Activated CD8-positive, alpha-beta memory T cell treated with anti-CD3 and anti-CD28 coated beads, Interleukin-2, amount 50 U/mL, for 1 hour (primary cell): ENCODE data around the gene SOBP.

Experiments used
- DNase-seq: peaks from one replicate; pipeline ENCODE4 v3.0.0-alpha.2; 2020; ENCODE audit errors: extremely low read depth

The SOBP gene

DNA sequence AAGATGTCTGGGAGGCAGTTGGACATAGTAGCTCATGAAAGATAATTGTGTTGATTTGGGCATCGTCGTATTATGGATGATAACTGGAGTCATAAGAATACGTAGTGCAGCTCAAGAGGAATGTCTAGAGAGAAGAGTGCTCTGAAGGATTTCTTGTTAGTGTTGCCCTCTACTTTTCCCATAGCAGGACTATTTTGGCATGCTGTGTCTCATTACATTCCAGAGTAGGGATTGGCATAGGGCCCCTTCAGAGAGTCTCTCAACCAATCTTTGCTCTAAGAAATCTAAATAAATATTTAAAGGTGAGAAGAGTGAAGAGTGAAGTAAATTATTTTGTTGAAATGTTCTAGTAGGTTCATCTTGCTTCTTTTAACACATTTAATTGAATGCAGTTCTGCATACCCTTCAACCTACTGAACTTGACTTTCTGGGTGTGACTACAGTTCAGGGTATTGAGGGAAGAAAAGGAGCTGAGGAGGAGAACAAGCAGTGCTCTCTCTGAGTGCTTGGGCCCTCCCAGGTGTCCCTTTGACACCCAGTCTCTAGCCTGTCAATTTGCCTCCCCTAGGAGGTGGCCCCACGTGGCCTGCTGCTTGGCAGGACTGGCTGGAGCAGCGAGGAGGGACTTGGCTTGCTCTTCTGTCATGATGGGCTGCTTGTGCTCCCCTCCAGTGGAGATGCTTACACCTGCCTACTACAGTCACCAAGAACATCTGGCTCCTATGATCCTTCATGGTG is 33.3 kb downstream of the SOBP start:
- DNase-seq, result no peak

DNA sequence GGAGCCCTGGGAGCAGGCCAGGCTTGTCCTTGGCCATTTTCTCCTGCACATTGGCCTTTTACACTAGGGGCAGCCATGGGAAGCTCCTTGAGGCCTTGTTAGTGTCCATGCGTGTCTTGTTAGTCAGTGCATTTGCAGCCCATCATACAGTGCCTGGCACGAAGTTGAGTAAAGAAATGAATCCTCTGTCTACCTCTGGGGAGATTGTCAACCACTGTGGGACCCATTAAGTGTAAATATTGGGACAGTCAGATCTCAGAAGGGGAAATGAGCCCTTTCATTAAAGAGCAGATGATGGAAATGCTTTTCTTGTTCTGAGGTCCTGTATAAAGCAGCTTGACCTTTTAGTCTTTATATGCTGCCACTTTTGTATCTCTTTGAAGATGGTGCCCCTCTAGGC is 33.9 kb downstream of the SOBP start:
- no peak for DNase-seq

DNA sequence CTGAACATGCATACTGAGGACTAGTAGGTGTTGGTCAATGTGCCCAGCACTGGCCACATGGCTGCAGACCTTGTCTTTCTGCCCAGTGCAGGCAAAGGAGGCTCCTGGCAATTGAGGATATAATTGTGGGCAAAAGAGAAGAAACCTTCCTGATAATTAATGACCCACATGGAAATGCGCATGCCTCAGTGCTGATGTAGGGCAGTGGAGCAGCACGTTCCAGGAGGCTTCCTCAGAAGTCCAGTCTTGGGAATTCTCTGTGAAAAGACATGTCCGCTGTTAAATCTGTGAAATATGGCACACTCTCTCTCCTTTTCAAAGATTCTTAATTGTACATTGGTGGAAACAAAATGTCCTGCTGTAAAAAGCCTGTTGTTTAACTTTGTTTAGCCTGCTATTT is 34.7 kb downstream of the SOBP start:
- no peak for DNase-seq

DNA sequence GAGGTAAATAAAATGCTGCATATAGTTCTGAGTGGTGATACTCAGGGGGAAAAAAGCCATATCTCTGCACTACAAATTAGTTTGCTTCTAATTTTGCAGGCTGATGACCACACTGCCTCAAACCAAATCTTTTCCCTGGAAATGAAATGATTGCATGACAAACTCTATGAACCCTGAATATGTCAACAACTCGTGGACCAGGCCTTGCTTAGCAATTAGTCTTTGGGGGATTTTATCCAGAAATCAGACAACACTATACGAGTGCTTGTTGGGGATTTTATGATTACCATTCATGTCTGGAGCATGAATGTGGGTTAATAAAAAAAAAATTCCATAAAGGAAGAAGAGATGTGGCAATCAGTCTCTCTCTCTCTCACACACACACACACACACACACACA is 42.0 kb downstream of the SOBP start:
- no peak for DNase-seq

DNA sequence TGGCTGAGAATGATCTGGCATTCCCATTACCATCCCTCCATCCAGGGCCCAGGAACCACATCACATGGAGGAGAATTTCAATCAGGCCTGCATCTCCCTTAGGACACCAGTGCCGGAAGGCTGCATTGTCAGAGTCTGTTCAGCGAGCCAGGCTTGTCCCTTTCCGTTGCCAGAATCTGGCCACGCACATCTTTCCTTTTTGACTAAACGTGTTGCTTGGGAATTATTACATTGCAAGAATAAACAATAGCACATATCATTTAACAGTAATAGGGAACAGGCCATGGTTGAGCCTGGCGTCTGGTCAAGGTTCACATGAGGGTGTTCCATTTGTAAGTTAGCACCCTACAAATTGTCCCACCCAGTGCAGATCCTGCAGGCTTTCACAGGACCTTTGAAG is 42.8 kb downstream of the SOBP start:
- DNase-seq, result no peak

DNA sequence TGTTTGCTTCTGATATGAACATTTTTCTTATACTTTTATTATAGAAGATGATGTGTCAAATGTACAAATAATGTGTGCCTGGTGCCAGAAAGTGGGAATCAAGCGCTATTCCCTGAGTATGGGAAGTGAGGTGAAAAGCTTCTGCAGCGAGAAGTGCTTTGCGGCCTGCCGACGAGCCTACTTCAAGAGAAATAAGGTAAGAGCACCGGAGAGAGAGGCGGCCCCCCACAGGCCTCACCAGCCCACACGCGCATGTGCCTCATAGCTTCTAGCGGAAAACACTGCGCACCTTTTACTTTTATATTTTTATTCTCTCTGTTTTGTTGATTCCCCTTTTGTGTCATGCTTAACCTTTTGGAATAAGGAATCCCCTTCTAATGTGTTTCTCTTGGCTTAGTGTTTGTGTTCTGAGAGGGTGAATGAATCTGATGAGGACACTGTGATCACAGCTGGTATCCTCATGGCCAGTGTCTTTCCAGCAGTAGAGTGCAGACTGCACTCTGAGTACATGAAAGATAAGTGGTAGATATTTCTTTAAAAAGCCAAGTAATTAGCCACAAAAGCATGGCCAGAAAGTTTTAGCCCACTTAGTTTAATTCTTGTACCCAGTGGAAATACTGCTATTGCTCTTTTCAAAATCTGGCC is 43.6 kb downstream of the SOBP start:
- no peak for DNase-seq

DNA sequence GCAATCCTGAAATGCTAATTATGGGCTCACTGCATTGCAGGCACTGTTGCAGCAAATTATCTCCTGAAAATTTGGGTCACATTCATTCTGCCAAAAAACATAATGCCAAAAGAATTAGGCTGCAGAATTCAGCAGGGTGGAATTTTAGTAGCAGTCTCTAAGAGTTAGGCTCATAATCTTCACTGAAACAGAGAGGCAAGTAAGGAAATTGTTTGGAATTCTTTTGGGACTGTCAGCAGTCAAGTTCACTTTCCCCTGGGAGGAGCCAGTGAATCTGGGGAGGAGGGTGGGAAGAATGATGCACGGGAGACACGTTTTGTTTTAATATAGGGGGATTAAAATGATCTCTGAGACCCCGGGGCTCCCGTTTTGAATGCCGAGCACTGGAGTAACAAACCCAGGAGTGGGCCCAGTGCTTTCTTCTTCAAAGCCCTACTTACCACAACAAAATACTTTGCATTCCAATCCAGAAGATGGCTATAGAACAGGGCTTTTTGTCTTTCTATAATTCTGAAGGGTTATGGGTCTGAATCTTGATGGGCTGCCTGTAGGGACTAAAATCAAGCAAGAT is 44.7 kb downstream of the SOBP start:
- DNase-seq, result no peak

DNA sequence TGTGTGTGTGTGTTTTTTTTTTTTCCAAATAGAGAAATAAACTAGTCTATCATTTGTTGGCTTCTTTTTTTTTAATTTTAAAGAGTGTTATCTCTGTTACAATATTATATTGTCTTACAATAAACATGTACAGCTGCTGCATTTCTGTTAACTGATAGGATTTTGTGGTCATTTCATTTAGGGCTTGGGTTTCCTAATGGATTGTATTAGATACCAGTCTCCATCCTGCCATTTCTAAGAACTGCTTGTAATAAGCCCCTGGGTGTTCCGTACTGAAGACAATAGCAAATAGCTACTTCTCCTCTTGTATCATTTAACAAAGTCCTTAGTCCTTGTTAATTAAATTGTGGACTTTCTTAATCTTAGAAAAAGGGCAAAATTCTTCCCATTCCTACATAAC is 45.7 kb downstream of the SOBP start:
- no peak for DNase-seq

DNA sequence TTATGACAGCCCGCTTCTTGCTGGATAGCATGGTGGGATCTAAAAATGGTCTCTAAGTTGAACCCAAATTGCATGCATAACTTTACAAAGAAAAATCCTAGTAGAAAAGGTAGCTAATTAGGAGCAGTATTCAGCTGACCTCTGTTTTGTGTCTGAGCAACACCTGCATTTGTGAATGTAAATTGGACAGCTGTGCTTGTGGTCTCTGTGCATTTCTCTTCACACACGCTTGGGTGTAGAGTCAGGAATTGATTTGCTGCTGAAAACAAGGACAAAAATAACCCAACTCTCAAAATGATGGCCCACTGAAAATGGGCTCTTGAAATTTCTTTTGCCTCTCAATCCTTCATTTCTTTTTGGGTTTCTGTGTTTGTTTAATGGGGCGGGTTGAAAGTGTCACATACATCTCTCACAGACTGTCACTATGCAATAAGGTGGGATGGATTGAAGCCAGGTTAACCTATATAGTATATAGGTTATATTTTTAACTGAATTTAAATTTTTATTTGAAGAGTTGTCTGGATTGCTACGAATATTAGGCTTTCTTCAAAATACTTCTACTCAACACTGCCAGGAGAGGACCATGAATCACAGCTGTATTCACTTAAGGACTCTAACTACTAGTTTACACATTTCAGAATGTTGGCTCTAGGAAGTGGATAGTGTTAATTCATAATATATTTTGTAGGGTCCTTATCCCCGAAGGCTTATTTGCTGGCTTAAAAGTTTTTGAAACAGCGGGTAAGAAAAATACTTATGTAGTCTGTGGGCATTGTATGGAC is 46.5 kb downstream of the SOBP start:
- DNase-seq, result no peak

DNA sequence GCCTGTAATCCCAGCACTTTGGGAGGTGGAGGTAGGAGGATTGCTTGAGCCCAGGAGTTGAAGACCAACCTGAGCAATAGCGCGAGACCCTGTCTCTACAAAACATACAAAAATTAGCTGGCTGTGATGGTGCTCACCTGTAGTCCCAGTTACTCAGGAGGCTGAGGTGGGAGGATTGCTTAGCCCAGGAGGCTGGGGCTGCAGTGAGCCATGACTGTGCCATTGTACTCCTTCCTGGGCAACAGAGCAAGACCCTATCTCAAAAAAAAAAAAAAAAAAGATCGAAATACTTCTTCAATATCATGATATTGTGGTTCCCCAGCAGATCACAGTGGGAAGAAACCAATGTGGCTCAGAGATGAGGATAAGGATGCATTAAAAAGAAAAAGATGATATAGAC is 47.6 kb downstream of the SOBP start:
- DNase-seq, result no peak

DNA sequence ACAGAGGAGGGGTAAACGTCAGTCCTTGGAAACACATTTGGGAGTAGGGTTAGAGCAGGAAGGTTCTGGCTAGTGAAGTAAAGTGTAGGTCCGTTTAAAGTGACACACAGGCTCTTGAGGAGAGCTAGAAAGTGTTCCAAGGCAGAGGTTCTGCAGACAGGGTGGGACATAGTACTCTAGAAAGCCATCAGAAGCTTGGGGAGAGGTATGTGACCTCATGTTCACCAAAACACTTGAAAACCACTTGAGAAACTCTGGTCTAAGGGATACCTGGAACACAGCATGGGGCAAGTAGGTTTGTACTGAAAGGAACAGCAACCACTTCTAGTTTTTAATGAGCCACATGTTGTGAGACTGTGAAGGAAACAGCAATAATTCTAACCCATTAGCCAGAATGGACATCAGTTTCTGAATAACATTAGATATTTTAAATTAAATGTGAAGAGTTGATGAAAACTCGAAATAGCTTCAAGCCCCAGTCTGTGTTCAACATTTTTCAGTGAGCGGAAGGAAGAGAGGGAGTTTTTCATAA is 49.0 kb downstream of the SOBP start:
- no peak for DNase-seq

DNA sequence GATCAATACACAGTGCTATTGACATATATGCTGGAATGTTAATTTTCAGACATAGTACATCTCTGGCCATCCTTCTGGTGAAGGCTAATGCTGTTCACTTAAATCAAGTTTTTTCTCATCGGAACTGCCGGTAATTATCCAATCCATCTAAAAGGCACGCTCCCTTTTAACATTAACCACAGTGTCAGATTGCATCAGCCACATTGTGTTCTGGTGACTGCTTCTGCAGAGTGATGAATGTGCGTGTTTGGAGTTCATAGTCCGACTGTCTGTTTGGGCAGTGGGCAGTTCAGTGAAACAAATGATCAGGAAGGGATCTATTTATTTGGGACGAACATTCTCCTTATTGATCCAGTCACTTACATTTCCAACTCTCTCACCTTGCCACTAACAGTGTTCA is 49.5 kb downstream of the SOBP start:
- DNase-seq, result no peak

DNA sequence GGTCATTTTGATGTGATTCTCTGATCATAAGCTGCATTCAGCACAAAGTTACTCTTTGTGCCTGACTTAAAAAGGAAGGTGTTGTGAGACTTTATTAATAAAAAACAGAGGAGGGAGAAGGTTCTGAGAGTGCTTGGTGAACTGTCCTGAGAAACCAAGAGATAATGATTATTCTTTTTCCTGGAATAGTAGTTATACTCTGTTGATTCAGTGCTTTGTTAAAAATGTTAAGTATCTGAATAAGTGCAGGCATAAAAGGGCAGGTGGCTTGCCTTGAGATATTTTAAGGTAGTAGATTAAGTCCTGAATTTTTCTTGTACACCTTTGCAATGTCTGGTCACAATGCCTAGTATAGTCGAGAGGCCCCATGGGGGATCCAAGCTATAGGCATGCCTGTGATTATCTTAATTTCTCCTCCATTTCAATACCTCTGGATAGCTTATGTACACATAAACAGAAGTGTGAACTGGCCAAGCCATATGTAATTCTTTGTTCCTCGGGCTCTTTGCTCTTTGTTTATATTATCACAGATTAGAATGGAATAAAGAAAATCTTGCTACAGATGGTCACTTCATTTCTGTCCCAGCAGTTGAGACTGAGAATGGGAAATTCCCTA is 50.0 kb downstream of the SOBP start:
- no peak for DNase-seq

DNA sequence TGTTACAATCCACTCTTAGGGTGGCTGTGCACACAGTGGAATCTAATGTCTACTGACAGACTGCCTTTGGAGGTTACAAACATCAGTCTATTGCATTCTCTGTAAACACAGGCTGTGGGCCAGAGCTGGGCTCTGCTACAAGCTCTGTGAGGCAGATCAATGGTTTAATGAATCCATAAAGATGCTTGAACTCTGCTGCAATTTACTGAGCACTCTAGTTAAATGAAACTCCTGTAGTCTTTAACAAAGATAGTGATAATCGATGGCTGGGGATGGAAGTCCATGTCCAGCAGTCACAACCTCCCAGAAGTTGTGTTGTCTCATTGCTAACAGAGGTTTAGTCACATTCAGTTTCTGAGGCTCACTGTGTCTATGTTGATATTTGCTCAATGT is 50.5 kb downstream of the SOBP start:
- no peak for DNase-seq

DNA sequence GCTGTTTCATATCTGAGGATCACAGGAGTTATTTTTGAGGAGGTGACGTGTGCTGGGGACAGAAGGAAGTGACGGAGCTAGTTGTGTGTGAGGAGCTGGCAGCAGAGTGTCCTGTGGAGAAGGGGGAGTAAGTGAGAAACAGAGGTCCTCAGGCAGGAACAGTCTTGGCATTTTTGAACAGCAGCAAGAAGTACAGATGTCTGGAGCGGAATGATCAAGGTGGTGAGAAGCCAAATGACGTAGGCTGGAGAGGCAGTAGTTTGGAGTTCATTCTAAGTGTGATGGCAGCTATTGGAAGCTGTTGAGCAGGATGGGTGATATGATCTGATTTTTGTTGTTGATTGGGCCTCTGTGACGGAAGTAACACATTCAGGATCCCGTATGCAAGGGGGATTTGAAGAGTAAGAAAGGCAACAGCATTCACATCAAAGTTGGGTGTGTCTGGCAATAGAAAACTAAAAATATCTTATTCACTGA is 52.3 kb downstream of the SOBP start:
- DNase-seq, result no peak

DNA sequence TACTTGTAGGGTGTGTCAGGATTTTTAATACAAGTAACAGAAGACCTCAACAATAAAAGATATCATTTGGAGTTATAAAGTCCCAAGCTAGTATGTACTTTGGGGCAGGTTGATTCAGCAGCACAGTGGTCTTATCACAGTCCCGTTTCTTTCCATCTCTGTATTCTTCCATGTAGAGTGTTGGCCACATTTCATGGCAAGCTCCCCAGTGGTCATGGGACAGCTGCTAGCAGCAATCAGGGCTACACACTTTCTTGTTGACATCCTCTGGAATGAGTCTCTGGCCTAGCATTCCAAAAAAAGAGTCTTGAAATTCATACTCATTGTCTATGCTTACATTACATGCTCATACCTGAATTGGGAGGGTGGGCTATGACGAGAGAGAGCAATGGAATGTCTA is 53.2 kb downstream of the SOBP start:
- no peak for DNase-seq

DNA sequence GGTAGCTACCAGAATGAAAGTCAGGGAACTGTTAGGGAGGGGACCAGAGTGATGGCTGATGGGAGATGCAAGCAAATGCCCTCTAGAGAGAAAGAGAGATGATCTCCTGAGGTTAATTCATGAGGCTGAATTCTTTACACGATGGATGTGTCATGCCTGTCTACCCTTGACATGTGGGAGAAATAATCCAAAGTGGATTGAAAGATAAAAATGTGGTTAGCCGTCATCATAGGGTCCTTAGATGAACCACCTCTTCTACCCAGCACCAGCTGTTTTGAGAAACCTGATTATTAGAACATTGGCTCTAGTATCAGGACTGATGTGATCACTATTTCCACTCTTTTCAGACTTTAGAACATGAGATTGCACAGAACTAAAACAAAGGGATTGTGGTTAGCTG is 53.6 kb downstream of the SOBP start:
- no peak for DNase-seq

DNA sequence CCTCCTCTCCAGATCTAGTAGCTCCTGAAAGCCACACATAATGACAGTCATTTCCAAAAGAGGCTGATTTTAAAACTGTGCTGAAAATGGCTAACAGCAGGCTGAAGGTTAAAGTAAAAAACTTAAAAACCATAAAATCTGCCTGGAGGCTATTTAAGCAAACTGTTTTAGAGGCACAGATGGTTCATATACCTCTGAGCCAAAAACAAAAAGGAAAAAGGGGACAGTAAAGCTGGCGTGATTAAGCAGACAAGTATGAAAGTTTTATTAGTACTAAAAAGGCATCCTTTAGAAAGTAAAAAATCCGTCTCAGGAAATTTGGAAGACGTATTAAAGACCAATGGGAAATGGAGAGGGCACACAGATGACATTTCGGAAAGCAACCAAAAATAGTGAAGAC is 55.8 kb downstream of the SOBP start:
- no peak for DNase-seq

DNA sequence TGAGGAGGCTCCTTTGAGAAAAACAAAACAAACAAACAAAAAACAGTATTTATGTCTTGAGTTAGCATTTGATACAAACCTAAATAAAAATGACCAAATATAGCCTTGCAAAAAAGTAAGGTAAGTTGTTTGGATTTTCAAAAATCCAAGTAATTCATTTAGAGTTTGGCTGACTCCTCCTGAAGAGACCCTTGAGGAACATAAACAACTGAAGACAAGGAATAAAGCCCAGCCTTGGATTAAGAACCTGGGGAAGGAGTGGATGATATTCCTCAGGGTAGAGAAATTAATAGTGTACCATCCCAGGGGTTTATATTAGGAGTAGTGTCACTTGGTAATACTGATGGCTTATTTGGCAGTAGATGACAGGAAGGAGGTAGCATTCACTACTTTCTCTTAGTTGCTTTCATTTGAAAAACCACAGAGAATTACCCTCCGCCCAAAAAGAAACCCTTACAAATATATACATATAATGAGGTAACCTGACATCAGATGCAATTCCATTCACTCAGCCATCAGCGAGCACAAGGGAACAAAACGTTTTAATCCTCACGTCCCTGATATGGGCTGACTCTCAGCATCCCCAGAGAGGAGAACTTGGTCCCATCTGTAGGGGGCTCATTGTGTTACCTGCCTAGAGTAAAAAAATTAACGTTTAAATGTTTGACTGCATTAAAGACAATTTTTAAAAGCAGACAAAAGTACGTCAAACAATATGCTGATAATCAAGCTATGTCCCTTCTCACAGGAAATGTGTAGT is 57.0 kb downstream of the SOBP start:
- DNase-seq, result no peak

DNA sequence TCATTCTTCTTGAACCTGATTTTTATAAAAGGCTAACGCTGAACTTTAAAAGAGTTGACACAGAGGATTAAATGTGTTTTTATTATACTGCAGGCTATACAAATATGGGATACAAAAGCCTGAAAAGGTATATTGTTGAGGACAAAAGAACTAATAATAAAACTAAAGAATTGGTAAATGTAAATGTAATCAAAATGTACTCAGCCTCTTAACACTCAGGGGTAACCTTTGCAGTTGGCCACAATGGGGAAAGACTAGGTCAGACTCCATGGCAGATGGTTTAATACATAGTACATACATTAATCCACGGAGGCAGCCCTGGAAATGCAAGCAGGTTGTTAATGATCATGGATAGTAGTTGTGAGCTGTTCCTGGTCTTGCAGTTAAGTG is 57.5 kb downstream of the SOBP start:
- DNase-seq, result no peak

DNA sequence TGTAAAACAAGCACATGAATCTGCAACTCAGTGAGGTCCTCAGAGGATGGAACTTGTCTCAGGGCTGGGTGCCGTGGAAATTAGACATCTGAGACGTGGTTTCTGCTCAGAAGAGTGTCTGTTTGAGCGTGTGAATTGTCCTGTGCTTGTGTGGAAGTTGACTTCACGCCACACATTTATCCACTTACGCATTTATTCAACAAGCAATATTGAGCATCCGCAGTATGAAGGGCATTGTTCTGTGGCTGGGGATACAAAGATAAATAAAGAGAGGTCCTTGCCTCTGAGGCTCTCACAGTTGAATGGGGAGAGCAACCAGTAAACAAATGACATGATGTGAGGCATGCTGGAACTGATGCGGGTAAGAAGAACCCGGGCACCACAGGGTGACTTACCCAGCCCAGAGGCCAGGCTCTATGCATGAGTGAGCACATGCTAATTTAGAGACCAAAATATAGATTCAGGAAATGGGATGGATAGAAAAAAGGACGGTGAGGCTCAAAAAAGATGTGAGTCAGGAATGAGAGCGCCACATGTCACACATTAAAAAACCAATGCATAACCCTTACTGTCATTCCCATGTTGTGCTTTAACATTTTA is 60.4 kb downstream of the SOBP start:
- no peak for DNase-seq
